LNCAP (cell line): ENCODE measurements around the gene STEAP1B.

ENCODE experiments used
- CTCF ChIP-seq: fragments of 450-650 bp; IDR thresholded peaks from 2 replicates; pipeline ENCODE4 v1.5.1; 2017; ENCODE audit warnings: mild to moderate bottlenecking

Gene STEAP1B

GRCh38 chr7:22460363-22460988 lies 39.5 kb downstream of the STEAP1B start:
- TF ChIP-seq CTCF: no peak

GRCh38 chr7:22457471-22457870 lies 42.5 kb downstream of the STEAP1B start:
- no peak for TF ChIP-seq CTCF

GRCh38 chr7:22454446-22454845 lies 45.5 kb downstream of the STEAP1B start:
- no peak for TF ChIP-seq CTCF

DNA sequence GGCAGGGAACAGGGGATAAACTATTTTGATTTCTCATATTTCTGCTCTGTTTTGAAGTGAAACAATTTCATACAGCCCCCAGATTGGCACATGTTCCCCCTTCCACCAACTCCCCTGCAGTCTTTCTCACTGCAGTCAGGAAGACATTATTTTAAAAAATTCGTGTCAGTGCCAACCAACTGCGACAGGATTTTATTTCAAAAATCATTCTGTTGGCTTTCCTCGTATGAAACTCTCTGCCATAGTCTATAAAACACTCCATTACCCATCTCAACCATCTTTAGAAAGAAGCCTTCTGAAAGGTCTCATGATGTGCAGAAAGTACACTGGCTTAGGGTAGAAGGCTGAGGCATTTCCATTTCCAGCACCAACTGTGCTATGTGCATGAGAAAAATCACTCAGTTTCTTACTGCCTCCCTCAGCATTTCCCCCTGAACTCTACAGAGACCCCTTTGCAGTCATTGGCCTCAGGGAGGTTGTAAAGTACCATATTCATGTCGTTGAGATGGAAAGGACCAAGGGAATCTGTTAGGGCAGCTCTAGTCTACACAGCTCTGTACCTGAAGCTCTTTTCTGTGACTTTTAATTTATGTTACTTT lies 46.9 kb downstream of the STEAP1B start:
- no peak for TF ChIP-seq CTCF

DNA sequence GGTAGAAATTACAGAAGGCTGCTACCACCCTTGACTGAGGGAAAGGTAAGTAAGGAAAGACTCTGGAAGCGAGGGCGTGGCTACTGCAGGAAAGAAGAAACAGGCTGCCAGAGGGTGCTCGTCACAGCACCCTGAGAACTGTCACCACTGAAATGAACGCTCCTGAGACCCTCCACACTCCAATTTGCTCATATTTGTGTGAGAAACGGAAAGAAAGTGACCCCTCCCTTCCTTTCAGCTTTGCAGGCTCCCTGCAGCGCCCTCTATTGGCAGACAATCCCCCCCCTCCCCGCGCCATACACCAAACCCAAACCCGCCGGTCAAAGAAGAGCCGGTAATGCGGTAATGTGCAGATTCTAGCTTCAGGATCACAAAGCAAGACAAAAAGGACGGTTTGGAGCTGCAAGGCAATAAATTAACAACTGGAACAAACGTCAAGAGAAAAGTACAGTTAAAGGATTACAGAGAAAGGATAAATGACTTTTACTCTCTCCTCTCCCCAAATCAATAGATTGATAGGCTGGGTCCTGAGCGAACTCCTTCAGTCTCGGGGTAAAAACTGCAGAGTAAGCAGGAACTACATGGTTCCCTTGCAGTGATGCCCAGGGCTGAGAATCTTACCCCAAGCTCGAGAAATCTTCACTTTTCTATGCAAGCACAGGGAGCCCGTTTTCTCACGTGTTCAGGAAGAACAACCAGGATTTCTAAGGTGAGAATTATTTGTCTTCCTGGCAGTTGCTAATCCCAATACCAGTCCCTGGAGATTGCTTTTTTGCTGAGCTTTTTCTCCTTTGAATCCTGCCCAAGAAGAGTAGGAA lies 47.6 kb downstream of the STEAP1B start:
- peak; percentile 77 for TF ChIP-seq CTCF

DNA sequence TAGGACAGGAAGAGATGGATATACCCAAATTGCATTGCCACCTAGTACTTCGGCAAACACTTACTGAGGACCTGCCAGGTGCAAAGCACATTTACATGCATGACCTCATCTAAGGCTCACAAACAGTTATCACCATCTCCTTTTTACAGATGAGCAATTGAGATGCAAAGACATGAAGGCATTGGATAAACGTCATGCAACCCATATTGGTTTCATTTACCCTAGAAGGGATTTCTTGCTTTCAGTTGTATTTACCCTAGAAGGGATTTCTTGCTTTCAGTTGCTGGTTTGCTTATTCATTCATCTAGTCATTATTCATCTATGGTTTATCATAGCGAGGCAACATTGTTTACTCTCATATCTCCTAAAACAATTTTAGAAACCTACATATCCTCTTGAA lies 52.2 kb downstream of the STEAP1B start:
- TF ChIP-seq CTCF: no peak

- TF ChIP-seq CTCF: no peak
These were observed 53.0 kb downstream of the STEAP1B start for GRCh38 chr7:22447008-22447407.
